HepG2 (cell line): ENCODE measurements around the gene FAM168A. TPM values are rescaled to one million over a fixed set of nuclear protein-coding genes. Genes with fewer than 3 reads are reported as not detected.

Experiments used
- ATAC-seq: fragments of 200-7000 bp; cut with Tn5 transposase; 3 replicates; pipeline ENCODE4 v1.9.1; 2020; ENCODE audit warnings: mild to moderate bottlenecking, moderate library complexity
- BruUV-seq: library from RNA; stranded (reverse); fragments of 400-500 nt; replicated peaks from 2 replicates; lab custom pipeline; 2021; lab: Mats Ljungman, UMichigan
- CTCF ChIA-PET: fragments of 300-600 bp; formaldehyde crosslinking; extraction: SDS; loops from one replicate; lab custom pipeline; 2021; ENCODE audit warnings: low total read pairs, inconsistent platforms, low intra/inter-chr PET ratio; lab: Yijun Ruan, JAX
- POLR2A ChIA-PET: fragments of 350-600 bp; sonication (Branson Sonifier 250); formaldehyde crosslinking; loops from one replicate; lab custom pipeline; 2020; ENCODE audit warnings: antibody characterized with exemption, inconsistent platforms; lab: Yijun Ruan, JAX
- DNase-seq: peaks from one replicate; pipeline ENCODE4 v3.0.0-alpha.2; 2015; ENCODE audit warnings: low spot score
- FAIRE-seq: peaks from 3 replicates; lab custom pipeline; 2011; peaks lifted over from hg19 to GRCh38; lab: Jason Lieb, UNC
- H2AFZ ChIP-seq: one replicate; pipeline ENCODE4 v1.6.1; 2011; ENCODE audit warnings: low read length, inconsistent platforms
- H3K27ac ChIP-seq: fragments of 300-600 bp; 3 replicates; pipeline ENCODE4 v1.8.0; 2011; ENCODE audit warnings: mixed run types, mild to moderate bottlenecking, mixed read lengths, low read length, inconsistent platforms; ENCODE audit not compliant: insufficient read depth; ENCODE audit errors: extremely low read length
- H3K27me3 ChIP-seq, 2 experiments: fragments of 200-600 bp in 1 of 2; 2 replicates in 1 of 2; 3 replicates in 1 of 2; pipeline versions ENCODE4 v1.6.0 to v1.8.0; 2011; ENCODE audit warnings: low read length in 2 of 2, mild to moderate bottlenecking in 2 of 2, moderate library complexity in 2 of 2, inconsistent platforms in 1 of 2; ENCODE audit not compliant: insufficient read depth in 2 of 2, control insufficient read depth in 1 of 2
- H3K36me3 ChIP-seq, 2 experiments: fragments of 200-600 bp in 1 of 2; replicated peaks in 1 of 2; 2 replicates in 1 of 2; 3 replicates in 1 of 2; pipeline versions ENCODE4 v1.5.1 to v1.8.0; 2011; ENCODE audit warnings: low read length in 2 of 2, inconsistent platforms in 1 of 2; ENCODE audit not compliant: insufficient read depth in 2 of 2, control insufficient read depth in 1 of 2
- H3K4me1 ChIP-seq: 2 replicates; pipeline ENCODE4 v1.5.1; 2012; ENCODE audit warnings: low read length, inconsistent platforms; ENCODE audit not compliant: insufficient read depth
- H3K4me2 ChIP-seq: 2 replicates; pipeline ENCODE4 v1.6.0; 2011; ENCODE audit warnings: low read depth, low read length, inconsistent platforms
- H3K4me3 ChIP-seq, 3 experiments: fragments of 200-600 bp in 1 of 3; sonication (generic), shearing (Covaris generic) in 1 of 3; replicated peaks in 1 of 3; 2 replicates each; pipeline ENCODE4 v1.5.1; 2011 to 2016; ENCODE audit warnings: low read length in 3 of 3, inconsistent platforms in 2 of 3, low read depth in 2 of 3, mild to moderate bottlenecking in 2 of 3, control low read depth in 1 of 3, mixed read lengths in 1 of 3; ENCODE audit not compliant: insufficient read depth in 1 of 3
- H3K79me2 ChIP-seq: one replicate; pipeline ENCODE4 v1.6.1; 2011; ENCODE audit warnings: low read length, inconsistent platforms; ENCODE audit not compliant: insufficient read depth
- H3K9ac ChIP-seq: 2 replicates; pipeline ENCODE4 v1.6.0; 2011; ENCODE audit warnings: mild to moderate bottlenecking, low read depth, low read length, inconsistent platforms; ENCODE audit not compliant: insufficient read depth
- H3K9me3 ChIP-seq: 2 replicates; pipeline ENCODE4 v1.5.1; 2012; ENCODE audit warnings: mild to moderate bottlenecking, low read length
- H4K20me1 ChIP-seq: 2 replicates; pipeline ENCODE4 v1.6.0; 2011; ENCODE audit warnings: inconsistent platforms, mild to moderate bottlenecking, low read length, moderate library complexity; ENCODE audit not compliant: insufficient read depth
- BCL3 ChIP-seq: sonication (generic); formaldehyde crosslinking; IDR thresholded peaks from 2 replicates; pipeline ENCODE4 v1.5.1; 2020; ENCODE audit warnings: mild to moderate bottlenecking, missing genetic modification reagents, moderate library complexity
- KMT2A ChIP-seq: sonication (generic); formaldehyde crosslinking; IDR thresholded peaks from 2 replicates; pipeline ENCODE4 v1.4.0; 2020; ENCODE audit warnings: missing genetic modification reagents
- SNRNP70 ChIP-seq: fragments of 200-400 bp; formaldehyde crosslinking; IDR thresholded peaks from 2 replicates; pipeline ENCODE4 v1.6.1; 2017; ENCODE audit warnings: mild to moderate bottlenecking, low read depth, low read length, moderate library complexity
- SYNCRIP ChIP-seq: fragments of 200-400 bp; formaldehyde crosslinking; IDR thresholded peaks from 2 replicates; pipeline ENCODE4 v1.6.1; 2018; ENCODE audit warnings: mild to moderate bottlenecking, low read depth, low read length; ENCODE audit not compliant: insufficient read depth
- ZHX2 ChIP-seq, 2 experiments: sonication (generic) in 1 of 2; formaldehyde crosslinking in 1 of 2; IDR thresholded peaks; 2 replicates each; pipeline versions ENCODE4 v1.6.1 to v1.9.0; 2014 to 2022; ENCODE audit warnings: antibody characterized with exemption in 1 of 2, borderline replicate concordance in 1 of 2, inconsistent platforms in 1 of 2, low read depth in 1 of 2, missing genetic modification reagents in 1 of 2
- ZNF337 ChIP-seq: sonication (generic); formaldehyde crosslinking; IDR thresholded peaks from 2 replicates; pipeline ENCODE4 v1.5.1; 2020; ENCODE audit warnings: missing genetic modification reagents, low read depth, mild to moderate bottlenecking, borderline replicate concordance
- ZSCAN25 ChIP-seq: sonication (generic); formaldehyde crosslinking; IDR thresholded peaks from 2 replicates; pipeline ENCODE4 v1.8.0; 2022; ENCODE audit warnings: mild to moderate bottlenecking, missing genetic modification reagents
- WGBS: methylation state at CpG from one replicate; pipeline ENCODE4 v1.1.6; 2017; ENCODE audit warnings: low lambda C conversion rate; 5-methylcytosine and 5-hydroxymethylcytosine counted together
- in situ Hi-C: cut with HindIII; loops from 2 replicates; pipeline ENCODE4 v1.10.0; 2017; ENCODE audit warnings: low pct_unique_long_range_greater_than_20kb; ENCODE audit not compliant: extremely low pct_ligation_motif_present
- intact Hi-C: fragments of 100-400 bp; cut with micrococcal nuclease; formaldehyde crosslinking; loops from one replicate; pipeline ENCODE4 v1.10.0; 2022; ENCODE audit not compliant: unreplicated experiment
- polyA plus RNA-seq, 8 experiments: library from polyadenylated mRNA; depleted of rRNA in 3 of 8; stranded (reverse) in 7 of 8; unstranded in 1 of 8; fragments of >200 nt; fragmentation: Illumina TruSeq in 4 of 8; extraction: Trizol in 4 of 8; gene quantifications; 2 replicates each; pipeline versions ENCODE4 v1.2.1 to v1.2.3, GENCODE V29; 2011 to 2016; ENCODE audit warnings: low read depth in 4 of 8, missing spikeins in 1 of 8, mixed read lengths in 1 of 8; ENCODE audit not compliant: insufficient read depth in 1 of 8
- total RNA-seq, 5 experiments: library from RNA; depleted of rRNA; stranded (reverse); fragments of >200 nt; fragmentation: Illumina TruSeq; extraction: Trizol; gene quantifications; 2 replicates each; pipeline ENCODE4 v1.2.3, GENCODE V29; 2016; ENCODE audit warnings: low read depth in 1 of 5

Gene FAM168A
- total and polyA plus RNA-seq, 2 of the 13 experiments (the other 11 are each of a cell fraction or from before 2014, with no cell fraction given) = 13.9 to 15.8 TPM

GRCh38 chr11:73401924-73402833, 195.7 kb downstream of the FAM168A start:
- POLR2A ChIA-PET = no interaction called here
- Histone ChIP-seq H4K20me1 (no peaks in the 10 kb centered on the region), H3K36me3 (peaks cover 3 to 8% of the 10 kb centered on the region in 2 experiments; a peak in 3 of 5 replicates), H2AFZ (no peak overlapping the region), H3K9ac (no peak overlapping the region), H3K79me2 (no peaks in the 10 kb centered on the region), H3K4me3 (no peak overlapping the region), H3K4me1 (peaks cover 8% of the 10 kb centered on the region), H3K4me2 (no peak overlapping the region), H3K9me3 (no peaks in the 10 kb centered on the region), H3K27me3 (no peaks in the 10 kb centered on the region), H3K27ac (no peak overlapping the region)
- in situ Hi-C loops = loop anchor here (5.0 to 10.0 kb wide), 2 partner anchors 223 to 260 kb away; no protein-coding TSS in a partner anchor
- no TSS peak for BruUV-seq
- intact Hi-C loops = loop anchor here (2.0 to 10.0 kb wide), 3 partner anchors 223 to 530 kb away; no protein-coding TSS in a partner anchor
- no peak for FAIRE-seq
- CTCF ChIA-PET = no interaction called here
- DNase-seq = no peak
- 90% methylated on average over 10 of the region's 15 CpGs for WGBS
- ATAC-seq = no peak
- TF ChIP-seq SYNCRIP (no peak), KMT2A (no peak), ZSCAN25 (CRISPR knock-in tag) (no peak), ZNF337 (CRISPR knock-in tag) (no peak), BCL3 (CRISPR knock-in tag) (no peak), ZHX2 (IDR thresholded peaks at IDR 0.05; ENCODE audit: low read depth) (no peak), ZHX2 (CRISPR knock-in tag; IDR thresholded peaks at IDR 0.05; ENCODE audit: borderline replicate concordance) (no peak), SNRNP70 (no peak)
